ELF-1 (cell line): Measurements from ENCODE around the gene PFKFB3.
"Not testable (repeated sequence)": the region's sequence is repeated elsewhere in the genome, so short reads cannot be mapped to it uniquely, and the experiment has no call there.

Experiments used
- DNase-seq: peaks from one replicate; pipeline ENCODE4 v3.0.0-alpha.2; 2016; ENCODE audit warnings: low read depth, low spot score

The PFKFB3 gene

DNA sequence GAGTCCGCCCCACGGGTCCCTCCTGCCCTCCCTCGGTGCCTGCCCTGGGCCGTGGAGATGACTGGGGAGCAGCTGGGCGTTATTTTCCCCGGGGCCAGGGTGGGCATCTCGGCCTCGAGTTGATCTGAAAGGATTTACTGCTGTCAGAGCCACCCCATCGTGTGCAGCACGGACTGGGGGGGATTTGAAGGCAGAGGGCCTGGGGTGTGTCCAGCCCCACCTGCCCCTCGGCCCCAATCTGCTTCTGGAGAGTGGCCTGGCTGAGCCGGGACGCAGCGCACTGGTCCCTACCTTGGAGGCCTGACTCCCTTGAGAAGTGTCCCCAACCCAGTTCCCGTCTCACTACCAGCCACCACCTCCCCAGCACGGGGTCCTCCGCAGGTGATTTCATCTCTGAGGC, 24.2 kb upstream of the PFKFB3 start:
- DNase-seq = no peak

DNA sequence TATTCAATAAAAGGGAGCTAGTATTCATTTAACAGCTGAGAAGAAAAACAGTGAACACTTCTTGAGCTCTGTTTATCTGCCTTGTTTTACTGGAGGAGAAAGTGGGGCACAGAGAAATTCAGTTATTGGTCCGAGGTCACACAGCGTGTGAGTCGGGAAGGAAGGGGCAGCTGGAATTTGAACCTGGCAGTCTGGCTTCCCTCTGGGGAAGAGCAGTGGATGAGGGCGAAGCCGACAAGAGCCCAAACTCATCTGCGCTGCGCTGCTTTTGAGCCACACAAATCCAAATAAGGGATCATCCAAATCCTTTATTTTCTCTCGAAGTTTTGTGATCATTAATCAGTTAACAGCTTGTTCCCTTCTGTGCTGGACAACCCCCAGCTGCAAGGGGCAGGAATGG, 23.7 kb upstream of the PFKFB3 start:
- DNase-seq = no peak

DNA sequence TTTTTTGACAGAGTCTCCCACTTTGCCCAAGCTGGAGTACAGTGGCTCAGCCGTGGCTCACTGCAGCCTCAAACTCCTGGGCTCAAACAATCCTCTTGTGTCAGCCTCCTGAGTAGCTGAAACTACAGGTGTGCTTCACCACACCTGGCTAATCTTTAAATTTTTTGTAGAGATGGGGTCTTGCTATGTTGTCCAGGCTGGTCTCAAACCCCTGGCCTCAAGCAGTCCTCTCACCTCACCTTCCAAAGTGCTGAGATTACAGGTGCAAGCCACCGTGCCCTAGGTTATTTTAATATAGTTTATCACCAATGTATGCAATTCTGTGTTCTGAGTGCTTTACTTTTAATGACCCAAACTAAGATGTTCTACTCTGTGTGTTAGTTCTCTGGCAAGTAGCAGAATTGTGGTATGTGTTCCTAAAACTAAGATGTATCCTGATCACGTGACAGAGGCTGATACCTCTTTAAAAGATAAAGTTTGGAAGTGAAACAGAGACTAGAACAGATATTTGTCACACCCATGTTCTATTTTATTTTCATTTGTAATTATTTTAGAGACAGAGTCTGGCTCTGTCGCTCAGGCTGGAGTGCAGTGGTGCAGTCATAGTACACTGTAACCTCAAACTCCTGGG, 22.1 kb upstream of the PFKFB3 start:
- DNase-seq = no peak

DNA sequence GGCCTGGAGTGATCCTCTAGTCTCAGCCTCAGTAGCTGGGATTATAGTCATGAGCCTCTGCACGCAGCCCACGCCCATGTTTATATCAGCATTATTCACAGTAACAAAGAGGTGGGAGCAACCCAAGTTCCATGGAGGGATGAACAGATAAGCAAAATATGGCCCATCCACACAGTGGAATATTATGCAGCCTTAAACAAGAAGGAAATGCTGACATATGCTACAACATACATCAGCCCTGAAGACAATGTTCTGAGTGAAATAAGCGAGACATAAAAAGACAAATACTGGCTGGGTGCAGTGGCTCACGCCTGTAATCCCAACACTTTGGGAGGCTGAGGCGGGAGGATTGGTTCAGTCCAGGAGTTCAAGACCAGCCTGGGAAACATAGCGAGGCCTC, 21.5 kb upstream of the PFKFB3 start:
- DNase-seq = no peak

DNA sequence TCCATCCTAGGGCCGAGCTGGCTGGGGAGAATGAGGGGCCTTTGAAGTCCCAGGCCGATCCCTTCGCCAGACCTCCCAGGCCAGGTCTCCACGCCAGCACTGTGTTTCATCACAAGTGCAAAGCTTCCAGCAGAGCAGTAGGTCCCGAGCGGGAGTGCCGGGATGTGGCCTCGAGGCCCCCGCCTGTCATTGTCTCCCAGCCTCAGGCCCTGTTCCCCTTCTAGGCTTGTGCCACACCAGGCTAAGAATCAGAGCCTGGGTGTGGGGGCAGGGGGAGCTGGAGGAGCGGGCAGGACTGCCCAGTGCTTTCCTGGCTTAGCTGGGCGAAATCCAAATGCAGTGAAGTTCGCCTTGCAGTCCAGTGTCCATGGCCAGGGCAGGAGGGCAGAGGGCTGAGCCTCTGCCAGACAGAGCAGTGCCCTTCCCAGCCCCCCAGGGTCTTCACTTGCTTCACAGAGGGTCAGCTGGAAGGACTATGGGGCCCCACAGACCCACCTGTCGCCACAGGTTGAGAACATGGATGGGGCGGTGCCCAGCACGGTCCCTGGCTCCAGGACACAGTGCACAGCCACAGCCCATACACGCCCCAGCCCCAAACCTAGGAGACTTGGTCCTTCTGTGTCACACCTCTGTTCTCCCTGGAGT, 20.2 kb upstream of the PFKFB3 start:
- peak; percentile 65 for DNase-seq

DNA sequence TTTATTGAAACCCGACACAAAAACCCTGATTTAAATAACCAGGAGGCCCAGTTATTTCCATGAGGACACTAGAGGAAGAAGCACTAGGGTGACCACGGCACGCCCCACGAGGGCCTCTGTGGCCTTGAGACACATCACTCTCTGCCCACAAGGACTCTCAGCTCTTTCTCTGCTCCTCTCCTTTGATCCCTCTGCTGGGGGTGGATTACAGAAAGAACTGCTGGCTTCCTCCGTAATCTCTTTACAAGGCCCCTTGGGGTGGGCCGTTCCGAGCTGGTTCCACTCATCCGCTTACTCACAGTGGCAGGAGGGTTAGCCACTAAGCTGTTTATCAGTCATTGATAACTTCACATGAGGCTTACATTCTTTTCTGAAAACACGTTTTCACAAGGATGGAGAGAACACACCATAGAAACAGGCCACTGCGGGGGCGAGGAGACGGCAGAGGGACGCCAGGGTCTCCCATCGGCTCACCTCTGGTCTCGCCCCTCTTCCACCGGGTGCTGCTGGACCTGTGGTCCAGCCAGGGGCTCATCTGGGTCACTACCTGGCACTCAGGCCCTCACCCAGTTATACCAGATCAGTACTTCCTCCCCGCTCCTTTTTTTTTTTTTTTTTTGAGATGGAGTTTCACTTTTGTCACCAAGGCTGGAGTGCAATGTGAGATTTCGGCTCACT, 17.6 kb upstream of the PFKFB3 start:
- DNase-seq = peak; percentile 63

DNA sequence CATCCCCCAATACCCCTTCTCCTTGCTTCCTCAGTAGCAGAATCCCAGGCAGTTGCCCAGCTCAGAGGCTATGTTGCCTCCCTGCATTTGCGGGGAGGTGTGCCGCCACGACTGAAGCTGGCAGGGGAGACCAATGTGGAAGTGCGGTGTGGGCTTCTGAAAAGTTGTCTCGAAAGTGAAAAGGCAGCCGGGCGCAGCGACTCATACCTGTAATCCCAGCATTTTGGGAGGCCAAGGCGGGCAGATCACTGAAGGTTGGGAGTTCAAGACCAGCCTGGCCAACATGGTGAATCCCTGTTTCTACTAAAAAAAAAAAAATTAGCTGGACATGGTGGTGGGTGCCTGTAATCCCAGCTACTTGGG, 15.9 kb upstream of the PFKFB3 start:
- no peak for DNase-seq

DNA sequence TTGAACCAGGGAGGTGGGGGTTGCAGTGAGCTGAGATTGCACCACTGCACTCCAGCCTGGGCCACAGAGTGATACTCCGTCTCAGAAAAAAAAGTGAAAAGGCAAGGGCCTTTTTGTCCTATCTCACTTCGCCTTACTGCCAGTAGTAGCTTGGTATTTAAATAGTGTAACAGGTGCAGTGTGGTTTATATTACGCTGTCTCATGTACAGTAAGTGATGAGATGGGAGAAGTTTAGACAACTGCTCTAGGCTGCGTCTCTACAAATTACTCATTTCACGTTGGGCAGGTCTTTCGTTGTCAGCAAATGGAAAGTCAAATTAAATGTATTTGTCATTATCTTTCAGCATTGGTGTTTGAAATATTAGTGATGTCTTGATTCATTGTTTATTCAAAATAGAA, 15.5 kb upstream of the PFKFB3 start:
- no peak for DNase-seq

DNA sequence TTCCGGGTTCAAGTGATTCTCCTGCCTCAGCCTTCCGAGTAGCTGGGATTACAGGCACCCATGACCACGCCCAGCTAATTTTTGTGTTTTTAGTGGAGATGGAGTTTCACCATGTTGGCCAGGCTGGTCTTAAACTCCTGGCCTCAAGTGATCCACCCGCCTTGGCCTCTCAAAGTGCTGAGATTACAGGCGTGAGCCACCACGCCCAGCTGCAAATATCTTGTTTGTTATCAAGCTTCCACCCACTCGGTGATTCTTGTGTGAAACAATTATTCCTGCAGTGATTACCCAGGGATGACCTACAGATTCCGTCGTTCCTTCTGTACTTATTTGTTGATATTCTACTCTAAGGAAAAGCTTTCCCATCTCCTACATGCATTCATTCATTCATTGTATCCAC, 12.7 kb upstream of the PFKFB3 start:
- not testable (repeated sequence) for DNase-seq

DNA sequence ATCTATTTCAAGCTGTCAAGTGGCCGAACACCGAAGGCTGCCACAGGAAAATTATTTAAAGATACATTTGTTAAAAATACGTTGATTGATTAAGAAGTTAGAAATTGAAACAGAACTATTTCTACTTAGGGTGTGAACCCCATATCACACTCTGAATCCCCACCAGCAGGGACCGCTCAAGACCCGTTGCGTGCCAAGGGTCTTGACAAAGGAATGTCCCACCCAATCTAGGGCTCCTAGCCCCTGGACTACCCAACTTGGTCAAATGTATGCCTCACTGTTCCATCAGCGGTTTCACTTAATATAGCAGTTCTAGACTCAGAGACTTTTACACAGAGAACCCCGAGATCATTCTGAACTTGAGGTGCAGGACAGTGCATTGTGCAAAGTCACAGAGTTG, 11.6 kb upstream of the PFKFB3 start:
- no peak for DNase-seq

DNA sequence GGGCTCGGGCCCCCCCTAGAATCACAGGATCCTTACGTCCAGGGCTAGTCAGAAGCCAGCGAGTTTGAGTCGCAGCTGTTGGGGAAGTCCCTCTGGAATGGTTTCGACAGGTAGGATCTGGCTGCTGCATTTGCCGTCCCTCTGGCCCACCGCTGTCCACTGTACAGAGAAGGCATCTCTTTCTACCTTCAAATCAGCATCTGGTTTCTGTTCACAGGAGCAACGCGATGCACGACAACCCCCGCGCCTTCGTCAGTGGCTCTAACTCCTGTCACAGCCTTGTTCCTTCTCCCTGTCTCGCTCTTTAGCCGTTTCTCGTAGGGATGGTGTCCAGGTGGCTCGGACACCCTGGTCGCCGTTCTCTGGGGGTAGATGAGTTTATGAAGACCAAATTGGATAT, 11.2 kb upstream of the PFKFB3 start:
- DNase-seq = no peak

DNA sequence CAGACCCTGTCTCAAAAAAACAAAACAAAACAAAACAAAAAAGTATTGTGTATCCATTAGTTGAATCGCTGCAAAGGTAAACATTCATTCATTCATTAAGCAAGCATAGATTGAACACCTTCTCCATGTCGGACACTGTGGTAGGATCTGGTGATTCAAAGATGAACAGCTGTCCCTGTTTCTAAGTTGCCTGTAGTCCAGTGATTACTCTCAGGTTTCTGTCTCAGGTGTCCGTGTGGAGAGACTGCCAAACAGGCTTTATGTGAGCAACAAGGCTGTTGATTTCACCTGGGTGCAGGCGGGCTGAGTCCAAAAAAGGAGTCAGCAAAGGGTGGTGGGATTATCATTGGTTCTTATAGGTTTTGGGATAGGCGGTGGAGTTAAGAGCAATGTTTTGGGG, 9.4 kb upstream of the PFKFB3 start:
- not testable (repeated sequence) for DNase-seq

DNA sequence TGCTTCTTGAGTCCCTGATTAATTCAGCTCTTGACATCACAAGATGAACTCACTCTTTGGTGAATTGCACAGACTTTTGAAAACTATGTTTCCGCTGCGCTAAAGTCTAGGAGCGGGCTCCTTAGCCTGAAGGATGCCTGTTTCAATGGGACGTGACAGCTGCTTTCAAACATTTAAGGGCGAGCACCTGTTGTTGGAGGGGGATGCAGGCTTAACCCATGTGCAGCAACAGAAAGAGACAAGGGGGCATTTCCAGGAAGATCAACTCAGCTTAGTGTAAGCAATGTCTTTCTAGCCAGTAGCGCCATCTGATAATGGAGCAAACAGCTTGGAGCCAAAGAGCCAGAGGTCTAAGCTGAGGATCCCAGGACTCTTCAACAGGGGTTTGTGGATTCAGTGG, 8.4 kb upstream of the PFKFB3 start:
- DNase-seq = no peak

DNA sequence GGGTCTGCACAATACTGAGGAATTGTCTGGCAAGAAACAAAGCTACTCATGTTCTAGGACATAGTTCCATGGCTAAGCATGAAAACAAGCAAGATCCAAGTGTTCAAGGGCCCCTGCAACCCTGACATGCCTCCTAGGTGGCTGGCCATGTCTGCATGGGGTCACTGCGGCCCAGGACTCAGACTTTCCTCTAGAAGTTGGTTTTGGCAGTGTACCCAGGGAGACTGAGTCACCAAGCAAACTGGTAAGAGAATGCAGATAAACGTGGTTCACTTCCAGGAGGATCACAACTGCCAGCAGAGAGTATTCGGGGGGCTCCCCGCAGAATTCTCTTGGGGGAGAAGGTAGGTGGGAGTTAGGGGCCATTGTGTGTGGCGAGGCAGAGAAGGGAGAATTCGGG, 7.4 kb upstream of the PFKFB3 start:
- DNase-seq = no peak

DNA sequence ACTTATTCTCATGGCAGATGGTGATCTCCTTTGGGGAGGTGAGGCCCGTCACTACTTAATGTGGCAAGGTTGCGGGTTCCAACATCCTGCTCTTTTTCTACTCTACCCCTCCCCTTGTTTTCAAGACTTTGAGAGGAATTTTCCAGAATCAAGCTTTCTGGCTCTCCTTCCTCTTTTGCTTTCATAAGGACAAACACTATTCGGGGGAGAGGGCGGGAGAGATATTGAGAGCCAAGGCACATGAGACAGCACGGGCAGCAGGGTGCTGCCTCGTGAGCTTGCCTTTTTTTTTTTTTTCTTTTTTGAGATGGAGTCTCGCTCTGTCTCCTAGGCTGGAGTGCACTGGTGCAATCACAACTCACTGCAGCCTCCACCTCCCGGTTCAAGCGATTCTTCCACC, 6.9 kb upstream of the PFKFB3 start:
- DNase-seq = no peak

DNA sequence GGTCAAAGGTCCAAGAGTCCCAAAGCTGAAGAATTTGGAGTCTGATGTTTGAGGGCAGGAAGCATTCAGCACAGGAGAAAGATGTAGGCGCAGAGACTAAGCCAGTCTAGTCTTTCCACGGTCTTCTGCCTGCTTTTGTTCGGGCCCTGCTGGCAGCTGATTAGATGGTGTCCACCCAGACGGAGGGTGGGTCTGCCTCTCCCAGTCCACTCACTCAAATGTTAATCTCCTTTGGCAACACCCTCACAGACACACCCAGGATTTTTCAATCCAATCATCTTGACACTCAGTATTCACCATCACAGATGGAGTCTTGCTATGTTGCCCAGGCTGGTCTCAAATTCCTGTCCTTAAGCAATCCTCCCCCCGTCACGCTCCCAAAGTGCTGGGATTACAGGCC, 6.2 kb upstream of the PFKFB3 start:
- DNase-seq = not testable (repeated sequence)

DNA sequence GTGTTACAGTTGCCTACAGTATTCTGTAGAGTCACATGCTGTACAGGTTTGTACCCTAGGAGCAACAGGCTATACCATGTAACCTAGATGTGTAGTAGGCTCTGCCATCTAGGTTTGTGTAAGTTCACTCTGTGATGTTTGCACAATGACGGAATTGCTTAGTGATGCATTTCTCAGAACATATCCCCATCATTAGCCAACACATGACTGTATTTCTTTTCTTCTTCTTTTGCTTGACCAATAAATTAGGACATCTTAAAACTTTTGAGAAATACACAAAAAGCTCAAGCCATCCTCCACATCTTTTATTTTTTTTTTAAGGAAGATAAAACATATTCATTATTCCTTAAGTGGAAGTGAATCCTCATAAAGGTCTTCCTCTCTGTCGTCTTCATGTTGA, 5.4 kb upstream of the PFKFB3 start:
- DNase-seq = no peak

DNA sequence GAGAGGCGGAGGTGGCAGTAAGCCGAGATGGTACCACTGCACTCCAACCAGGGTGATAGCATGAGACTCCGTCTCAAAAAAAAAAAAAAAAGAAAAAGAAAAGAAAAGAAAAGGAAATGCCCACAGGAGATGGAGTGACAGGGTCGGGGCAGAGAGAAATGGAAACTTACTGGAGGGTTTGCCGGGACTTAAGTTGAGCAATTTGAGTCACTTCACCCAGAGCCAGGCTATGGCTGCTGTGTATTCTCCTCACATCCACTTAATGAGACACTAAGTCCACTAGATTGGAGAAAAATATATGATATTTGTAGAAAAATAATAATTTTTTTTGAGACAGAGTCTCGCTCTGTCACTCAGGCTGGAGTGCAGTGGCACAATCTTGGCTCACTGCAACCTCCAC, 4.6 kb upstream of the PFKFB3 start:
- no peak for DNase-seq

DNA sequence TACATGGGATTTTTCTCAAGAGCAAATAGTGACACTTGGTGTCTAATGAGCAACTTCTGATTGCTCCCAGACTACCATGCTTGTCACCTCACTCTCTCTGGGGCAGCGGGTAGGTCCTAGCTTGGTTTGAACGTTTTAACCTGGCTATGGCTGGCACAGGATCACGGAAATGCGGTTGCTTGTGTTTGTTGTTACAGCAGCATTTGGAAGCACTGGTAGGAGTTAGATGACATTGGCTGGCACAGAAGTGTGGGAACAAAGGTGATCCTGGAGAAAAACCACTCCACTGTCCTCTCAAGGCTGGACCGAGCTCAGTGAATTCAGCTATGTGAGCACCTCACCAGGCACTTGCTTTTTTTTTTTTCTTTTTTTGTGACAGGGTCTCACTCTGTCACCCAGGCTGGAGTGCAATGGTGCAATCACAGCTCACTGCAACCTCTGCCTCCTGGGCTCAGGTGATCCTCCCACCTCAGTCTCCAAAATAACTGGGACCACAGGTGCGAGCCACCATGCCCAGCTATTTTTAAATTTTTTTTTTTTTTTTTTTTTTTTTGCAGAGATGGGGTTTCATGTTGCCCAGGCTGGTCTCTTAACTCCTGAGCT, 3.5 kb upstream of the PFKFB3 start:
- no peak for DNase-seq

DNA sequence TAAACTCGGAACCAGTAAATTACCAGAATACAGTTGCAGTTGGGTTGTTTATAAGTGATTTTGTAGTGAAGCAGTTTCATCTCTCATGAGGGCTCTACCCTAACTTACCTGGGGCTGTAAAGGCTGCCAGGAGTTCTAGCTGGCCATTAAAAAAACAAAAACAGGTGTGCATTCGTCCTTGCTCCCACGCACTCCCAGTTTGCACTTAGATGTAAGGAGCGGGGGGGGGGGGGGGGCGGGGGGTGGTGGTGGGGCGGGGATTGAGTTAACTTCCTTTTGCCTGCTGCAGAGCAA, 2.3 kb upstream of the PFKFB3 start:
- DNase-seq = no peak

DNA sequence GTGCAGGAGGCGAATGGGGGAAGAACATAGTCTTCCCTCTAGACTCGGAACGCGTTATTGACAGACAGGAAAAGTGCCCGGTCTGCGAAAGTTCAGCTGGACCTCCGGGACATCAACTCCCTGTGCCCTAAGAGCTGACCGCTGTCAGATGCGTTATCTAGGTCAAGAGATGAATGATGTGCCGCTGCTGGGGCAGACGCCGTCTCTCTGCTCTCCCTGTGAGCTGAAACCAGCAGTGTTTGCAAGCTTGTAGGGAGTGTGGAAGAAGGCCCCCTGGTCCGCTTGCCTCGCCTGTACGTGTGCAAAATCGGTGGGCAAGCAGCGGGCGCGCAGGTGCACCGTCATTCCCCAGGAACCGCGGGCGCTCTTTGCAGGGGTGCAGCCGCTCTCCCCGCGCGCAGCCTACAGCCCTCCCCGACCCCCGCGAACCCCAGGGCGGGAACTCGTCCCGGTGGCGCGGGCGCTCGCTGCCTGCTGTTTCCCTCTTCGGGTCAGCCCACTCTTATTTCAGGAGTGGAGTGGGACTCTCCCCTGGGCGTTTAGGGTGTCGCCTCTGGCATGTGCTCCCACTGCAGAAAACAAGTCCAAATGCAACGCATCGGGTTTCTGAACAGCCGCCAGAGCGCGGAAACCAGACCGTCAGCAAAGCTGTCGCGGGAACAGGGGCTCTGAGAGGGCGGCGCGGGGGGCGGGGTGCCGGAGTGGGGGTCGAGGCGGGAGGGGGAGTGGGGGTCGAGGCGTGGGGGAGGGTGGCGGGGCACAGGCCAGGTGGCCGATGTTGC, 1.8 kb upstream of the PFKFB3 start:
- peak; percentile 55 for DNase-seq

DNA sequence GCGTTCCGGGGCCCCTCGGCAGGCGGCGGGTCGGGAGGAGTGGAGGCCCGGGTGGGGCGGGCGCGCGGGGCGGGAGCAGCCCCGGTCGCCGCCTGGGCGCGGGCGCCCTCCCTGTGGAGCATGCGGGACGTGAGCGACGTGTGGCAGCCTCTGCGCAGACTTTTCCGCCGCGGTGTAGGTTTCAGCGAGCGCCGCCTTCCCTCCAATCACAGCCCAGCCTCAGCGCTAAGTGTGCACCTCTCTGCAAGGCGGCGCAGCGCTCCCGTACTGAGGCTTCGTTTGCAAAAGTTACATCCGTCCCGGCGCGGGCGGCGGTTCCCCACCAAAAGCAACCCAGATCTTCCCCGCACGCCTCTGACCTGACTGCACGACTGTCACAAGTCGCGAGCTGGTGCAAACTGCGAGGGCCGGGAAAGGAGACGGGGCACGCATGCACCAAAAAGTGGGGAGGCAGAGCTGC, 1.2 kb upstream of the PFKFB3 start:
- DNase-seq = peak; percentile 68
